Fibroblast of mammary gland (primary cell): ENCODE data around the gene DOCK10.

Source experiments
- DNase-seq: peaks from one replicate; pipeline ENCODE4 v3.0.0-alpha.2; 2010; ENCODE audit warnings: low read depth
- H3K4me3 ChIP-seq: 2 replicates; pipeline ENCODE4 v1.5.1; 2011; ENCODE audit warnings: low read depth, mild to moderate bottlenecking, low read length, moderate library complexity; ENCODE audit not compliant: control insufficient read depth
- TF ChIP-seq, protein P1 (sequence below): conservative IDR thresholded peaks from 2 replicates; pipeline ENCODE4 v1.5.1; 2011; ENCODE audit warnings: low read depth, low read length, inconsistent platforms; ENCODE audit not compliant: control insufficient read depth, insufficient read depth

Gene DOCK10

DNA sequence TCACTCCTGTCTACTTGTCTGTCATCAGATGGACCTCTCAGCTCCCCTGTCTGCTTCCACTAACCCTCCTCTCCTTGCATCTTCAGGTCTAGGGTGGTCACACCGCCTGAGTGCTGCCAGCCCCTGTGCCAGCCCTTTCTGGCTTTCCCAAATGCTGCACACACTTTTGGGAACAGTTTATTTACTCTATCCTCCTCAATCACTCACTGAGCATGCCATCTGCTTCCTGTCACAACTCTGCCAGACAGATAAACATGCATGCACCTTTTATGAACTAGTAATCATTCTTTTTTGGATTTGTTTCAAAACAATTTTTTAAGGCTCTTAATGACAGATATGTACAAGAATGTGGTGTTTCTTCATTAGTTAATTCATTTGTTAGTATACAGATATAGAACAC lies 269.8 kb downstream of the DOCK10 start:
- no peak overlapping the region for H3K4me3 ChIP-seq
- no peak for DNase-seq
- TF ChIP-seq, protein P1, sequence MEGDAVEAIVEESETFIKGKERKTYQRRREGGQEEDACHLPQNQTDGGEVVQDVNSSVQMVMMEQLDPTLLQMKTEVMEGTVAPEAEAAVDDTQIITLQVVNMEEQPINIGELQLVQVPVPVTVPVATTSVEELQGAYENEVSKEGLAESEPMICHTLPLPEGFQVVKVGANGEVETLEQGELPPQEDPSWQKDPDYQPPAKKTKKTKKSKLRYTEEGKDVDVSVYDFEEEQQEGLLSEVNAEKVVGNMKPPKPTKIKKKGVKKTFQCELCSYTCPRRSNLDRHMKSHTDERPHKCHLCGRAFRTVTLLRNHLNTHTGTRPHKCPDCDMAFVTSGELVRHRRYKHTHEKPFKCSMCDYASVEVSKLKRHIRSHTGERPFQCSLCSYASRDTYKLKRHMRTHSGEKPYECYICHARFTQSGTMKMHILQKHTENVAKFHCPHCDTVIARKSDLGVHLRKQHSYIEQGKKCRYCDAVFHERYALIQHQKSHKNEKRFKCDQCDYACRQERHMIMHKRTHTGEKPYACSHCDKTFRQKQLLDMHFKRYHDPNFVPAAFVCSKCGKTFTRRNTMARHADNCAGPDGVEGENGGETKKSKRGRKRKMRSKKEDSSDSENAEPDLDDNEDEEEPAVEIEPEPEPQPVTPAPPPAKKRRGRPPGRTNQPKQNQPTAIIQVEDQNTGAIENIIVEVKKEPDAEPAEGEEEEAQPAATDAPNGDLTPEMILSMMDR: no peak

GRCh38 chr2:224769489-224769888 lies 272.8 kb downstream of the DOCK10 start:
- TF ChIP-seq, protein P1: no peak
- DNase-seq: no peak

DNA sequence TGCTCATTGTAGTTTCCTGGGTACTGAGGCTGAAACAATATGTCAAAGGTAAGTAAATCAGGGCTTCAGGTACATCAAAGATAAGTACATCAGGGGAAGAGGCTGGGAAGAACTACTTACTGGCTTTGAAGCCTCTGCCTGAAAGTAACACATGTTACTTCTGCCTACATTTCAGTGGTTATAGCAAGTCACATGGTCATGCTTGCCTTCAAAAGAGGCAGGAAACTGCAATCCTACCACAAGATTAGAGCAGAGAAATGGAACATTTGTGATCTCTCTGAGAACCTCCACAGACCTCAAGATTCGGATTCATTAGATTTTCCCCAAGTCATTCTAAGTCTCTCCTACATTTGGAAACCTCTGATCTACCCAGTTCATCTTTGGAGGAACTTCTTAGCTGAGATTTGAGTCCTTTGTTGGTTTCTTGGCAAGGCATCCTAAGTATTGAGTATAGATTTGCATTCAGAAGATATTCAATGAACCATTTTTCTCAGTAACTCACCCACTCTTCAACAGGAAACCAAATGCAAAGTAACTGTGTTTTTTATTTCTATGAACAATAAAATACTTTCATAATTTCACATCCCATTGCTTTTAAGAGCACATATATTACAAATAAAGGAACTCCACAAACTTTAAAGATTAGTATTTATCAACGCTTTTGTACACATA lies 277.6 kb downstream of the DOCK10 start:
- H3K4me3 ChIP-seq: no peak overlapping the region
- TF ChIP-seq, protein P1: no peak
- no peak for DNase-seq

More at GRCh38 chr2:224769489-224769888, 272.8 kb downstream of the DOCK10 start:
- no peak overlapping the region for H3K4me3 ChIP-seq

DNA sequence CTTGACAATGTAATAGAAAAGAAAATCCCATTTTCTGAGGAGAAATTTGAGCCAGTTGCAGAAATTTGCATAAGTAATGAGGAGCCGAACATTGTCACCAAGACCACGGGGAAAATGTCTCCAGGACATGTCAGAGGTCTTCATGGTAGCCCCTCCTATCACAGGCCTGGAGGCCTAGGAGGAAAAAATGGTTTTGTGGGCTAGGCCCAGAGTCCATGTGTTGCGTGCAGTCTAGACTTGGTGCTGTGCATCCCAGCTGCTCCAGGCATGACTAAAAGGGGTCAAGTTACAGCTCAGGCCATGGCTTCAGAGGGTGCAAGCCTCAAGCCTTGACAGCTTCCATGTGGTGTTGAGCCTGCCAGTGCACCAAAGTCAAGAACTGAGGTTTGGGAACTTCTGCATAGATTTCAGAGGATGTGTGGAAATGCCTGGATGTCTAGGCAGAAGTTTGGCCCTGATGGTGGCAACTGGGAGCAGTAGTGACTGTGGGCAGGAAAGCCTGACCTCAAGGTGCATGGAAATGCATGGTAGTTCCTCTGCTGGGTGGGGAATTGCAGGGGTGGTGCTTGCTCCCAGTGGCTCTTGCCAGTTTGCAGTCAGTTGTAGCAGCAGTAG lies 284.2 kb downstream of the DOCK10 start:
- TF ChIP-seq, protein P1: no peak
- no peak overlapping the region for H3K4me3 ChIP-seq
- no peak for DNase-seq

GRCh38 chr2:224753743-224754540 lies 288.3 kb downstream of the DOCK10 start:
- no peak overlapping the region for H3K4me3 ChIP-seq
- TF ChIP-seq, protein P1: no peak
- DNase-seq: peak; percentile 95

DNA sequence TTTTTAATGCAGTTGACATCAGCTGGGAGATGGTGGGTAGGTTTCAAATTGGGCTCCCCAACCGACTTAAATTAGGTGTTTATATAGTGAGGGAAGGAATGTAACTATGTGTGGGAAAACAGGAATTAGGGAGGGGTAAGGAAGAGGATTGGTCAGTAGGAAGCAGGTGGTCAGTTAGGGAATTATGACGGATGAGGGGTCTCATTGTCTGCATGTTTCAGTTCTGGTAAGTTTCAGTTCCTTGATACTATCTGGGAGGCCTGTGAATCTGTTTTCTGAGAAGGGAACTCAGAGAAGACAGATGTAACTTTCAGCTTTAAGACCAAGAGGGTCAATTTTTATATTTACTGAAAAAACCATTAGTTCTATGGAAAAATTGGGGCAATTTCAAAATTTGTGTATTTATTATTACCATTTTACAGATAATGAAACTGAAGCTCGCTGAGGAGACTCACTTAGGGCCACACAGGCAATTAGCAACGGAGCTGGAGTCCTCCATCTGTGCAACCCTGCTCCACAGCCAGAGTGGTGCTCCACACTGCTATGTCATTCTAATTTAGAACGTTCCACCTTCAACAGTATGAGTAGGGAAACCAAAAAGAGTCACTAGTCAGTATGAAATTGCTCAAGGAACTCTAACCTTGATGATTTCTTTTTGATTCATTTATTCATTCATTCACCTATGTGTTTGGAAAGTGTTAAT lies 290.1 kb downstream of the DOCK10 start:
- TF ChIP-seq, protein P1: no peak
- no peak overlapping the region for H3K4me3 ChIP-seq

More for the DNA sequence above, 290.1 kb downstream of the DOCK10 start:
- no peak for DNase-seq
